OCI-LY7 (cell line): ENCODE data around the gene GATA3.
A peak's percentile ranks its signal among the peaks of the same experiment; 100 is the strongest.

Experiments used
- CTCF ChIP-seq: fragments of 200-600 bp; sonication (generic); conservative IDR thresholded peaks from 2 replicates; pipeline ENCODE4 v1.5.1; 2014; ENCODE audit warnings: mild to moderate bottlenecking, antibody characterized with exemption, low read length, moderate library complexity, mixed read lengths
- EZH2phosphoT487 ChIP-seq: fragments of 200-600 bp; sonication (generic); IDR thresholded peaks from 2 replicates; pipeline ENCODE4 v1.6.1; 2018; ENCODE audit warnings: low read depth, borderline replicate concordance, mild to moderate bottlenecking, mixed run types, antibody characterized with exemption, low read length, moderate library complexity, mixed read lengths

GRCh38 chr10:8056871-8057331 is 2.4 kb downstream of the GATA3 start:
- TF ChIP-seq CTCF (peak; percentile 47; the same call in 1 of the 2 replicates), EZH2phosphoT487 (no peak)
